GM21367 (cell line): Measurements from ENCODE around the gene MECP2.

ENCODE experiments used
- ATAC-seq: cut with Tn5 transposase; IDR thresholded peaks from one replicate; pipeline ENCODE4 v1.9.1; 2021; ENCODE audit not compliant: unreplicated experiment

MECP2 gene

DNA sequence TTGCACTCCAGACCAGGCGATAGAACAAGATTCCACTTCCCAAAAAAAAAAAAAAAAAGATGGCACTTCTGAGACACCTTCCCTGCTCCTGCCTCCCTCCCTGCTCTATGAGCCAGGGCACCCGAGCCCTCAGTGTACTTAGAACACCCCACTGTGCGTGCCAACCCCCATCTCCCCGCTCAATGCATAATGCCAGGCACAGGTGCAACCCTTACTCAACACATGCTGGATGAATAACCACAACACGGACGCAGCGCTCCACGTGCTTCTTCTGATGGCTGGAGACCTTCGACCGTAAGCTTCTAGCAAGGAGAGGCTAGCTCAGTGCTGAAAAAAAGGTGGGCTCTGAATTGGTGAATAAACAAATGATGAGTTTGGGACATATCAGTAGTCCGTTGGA, 57.9 kb downstream of the MECP2 start:
- ATAC-seq: no peak

- ATAC-seq: no peak
These were observed 58.9 kb downstream of the MECP2 start for GRCh38 chrX:154038656-154039055.

- no peak for ATAC-seq
These were observed 59.8 kb downstream of the MECP2 start for GRCh38 chrX:154037754-154038153.

GRCh38 chrX:154036513-154036912, 61.0 kb downstream of the MECP2 start:
- no peak for ATAC-seq

- ATAC-seq: no peak
These were observed 63.7 kb downstream of the MECP2 start for GRCh38 chrX:154033848-154034247.

DNA sequence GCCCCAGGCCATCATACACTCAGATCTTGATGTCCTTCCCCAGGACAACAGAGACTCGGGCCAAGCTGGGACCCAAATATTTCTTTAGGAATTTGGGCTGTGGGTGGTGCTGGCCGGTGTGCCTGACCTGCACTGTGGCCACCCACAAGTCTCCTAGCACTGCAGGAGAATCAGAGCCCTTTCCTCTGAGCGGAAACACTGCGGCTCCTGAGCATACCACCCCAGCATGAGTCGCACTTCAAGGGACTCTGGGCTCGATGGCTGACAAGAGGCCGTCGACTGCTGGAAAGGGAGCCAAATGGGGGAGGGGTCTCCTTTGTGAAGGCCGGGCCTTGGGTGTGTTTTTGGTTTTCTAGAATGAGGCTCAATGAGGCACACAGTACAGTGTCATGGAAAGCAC, 64.9 kb downstream of the MECP2 start:
- ATAC-seq: no peak

DNA sequence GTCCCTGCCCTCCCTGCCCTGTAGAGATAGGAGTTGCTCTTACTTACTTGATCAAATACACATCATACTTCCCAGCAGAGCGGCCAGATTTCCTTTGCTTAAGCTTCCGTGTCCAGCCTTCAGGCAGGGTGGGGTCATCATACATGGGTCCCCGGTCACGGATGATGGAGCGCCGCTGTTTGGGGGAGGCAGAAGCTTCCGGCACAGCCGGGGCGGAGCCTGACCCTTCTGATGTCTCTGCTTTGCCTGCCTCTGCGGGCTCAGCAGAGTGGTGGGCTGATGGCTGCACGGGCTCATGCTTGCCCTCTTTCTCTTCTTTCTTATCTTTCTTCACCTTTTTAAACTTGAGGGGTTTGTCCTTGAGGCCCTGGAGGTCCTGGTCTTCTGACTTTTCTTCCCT, 65.4 kb downstream of the MECP2 start:
- no peak for ATAC-seq

GRCh38 chrX:154030715-154031305, 66.7 kb downstream of the MECP2 start:
- ATAC-seq: no peak

- no peak for ATAC-seq
These were observed 67.3 kb downstream of the MECP2 start for GRCh38 chrX:154030266-154030665.

GRCh38 chrX:154029439-154029838, 68.1 kb downstream of the MECP2 start:
- no peak for ATAC-seq

- ATAC-seq: no peak
These were observed 68.9 kb downstream of the MECP2 start for GRCh38 chrX:154028502-154029184.

- no peak for ATAC-seq
These were observed 69.5 kb downstream of the MECP2 start for GRCh38 chrX:154027986-154028385.

GRCh38 chrX:154027022-154027402, 70.5 kb downstream of the MECP2 start:
- ATAC-seq: no peak

- no peak for ATAC-seq
These were observed 71.1 kb downstream of the MECP2 start for GRCh38 chrX:154026136-154027021.

DNA sequence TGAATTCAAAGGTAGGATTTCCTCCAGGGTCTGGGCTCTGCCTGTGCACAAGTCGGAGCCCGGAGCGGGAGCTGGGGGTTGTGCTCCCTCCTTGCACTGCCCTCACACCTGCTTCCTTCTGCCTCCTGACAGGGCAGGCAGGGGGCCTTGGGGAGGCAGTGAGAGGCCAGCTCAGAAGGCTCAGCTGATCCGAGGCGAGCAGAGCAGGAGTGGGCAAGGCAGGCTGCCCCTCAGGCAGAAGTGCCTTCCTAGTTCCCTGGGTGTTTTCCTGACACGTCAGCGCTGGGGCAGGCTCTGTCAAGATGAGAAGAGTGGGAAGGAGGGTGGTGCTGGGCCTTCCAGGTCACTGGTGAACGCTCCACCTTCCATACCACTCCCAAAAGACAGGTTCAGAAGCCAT, 72.3 kb downstream of the MECP2 start:
- no peak for ATAC-seq

DNA sequence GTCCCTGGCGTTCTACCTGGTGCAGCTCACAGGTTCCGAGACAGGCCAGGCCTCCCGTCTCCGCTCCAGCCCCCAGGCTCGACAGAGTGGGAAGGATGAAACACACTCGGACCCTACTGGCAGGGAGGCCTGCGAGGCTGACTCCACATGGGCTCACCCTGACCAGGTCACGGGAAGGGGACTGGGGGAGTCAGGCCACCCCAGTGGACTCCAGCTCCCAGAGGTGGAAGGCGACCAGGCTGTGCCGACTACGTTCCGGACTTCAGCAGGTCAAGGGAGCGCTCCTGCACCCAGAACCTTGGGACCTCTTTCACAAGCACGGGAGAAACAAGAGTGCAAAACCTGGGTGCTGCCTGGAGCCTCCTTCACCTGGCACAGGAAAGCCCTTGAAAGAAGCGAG, 73.2 kb downstream of the MECP2 start:
- no peak for ATAC-seq

- ATAC-seq: no peak
These were observed 74.1 kb downstream of the MECP2 start for GRCh38 chrX:154023276-154024000.

DNA sequence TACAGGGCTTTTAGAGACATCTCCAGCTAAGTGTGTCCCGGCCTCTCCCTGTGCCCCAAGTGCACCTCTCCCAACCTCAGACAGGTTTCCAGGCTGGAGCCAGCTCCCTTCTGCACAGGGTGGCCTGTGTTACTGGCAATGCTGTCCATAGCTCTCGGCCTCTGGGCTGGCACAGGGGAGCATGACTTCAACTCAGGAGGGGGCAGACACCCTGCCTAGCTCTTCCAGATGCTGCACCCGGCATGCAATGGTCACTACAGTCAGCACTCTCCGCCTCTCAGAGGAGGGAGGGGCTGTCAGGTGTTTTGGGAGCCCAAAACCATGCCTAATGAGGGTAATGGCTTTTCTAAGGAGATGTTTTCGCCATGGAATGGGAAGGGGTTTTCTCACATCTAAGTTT, 75.4 kb downstream of the MECP2 start:
- no peak for ATAC-seq

DNA sequence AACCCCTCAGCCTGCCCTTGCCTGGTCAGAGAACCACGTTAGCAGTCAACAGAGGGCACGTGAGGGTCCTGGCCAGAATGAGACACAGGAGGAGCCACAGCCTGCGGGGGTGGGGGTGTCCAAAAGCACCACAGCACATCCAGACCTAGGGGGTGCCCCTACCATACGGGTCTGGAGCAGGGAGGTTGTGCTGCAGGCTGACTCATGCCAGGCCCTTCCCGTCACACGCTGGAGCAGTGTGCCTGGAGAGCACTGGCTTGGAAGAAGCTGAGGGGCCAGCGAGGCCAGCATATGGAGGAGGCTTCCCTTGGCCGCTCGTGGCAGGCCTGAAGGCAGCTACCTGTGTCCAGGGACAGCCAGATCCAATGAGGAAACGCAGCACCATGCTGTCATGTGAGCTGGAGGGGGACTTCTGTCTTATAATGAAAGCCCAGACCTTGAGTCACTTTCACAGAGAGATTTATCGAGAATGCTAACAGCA, 76.3 kb downstream of the MECP2 start:
- no peak for ATAC-seq

DNA sequence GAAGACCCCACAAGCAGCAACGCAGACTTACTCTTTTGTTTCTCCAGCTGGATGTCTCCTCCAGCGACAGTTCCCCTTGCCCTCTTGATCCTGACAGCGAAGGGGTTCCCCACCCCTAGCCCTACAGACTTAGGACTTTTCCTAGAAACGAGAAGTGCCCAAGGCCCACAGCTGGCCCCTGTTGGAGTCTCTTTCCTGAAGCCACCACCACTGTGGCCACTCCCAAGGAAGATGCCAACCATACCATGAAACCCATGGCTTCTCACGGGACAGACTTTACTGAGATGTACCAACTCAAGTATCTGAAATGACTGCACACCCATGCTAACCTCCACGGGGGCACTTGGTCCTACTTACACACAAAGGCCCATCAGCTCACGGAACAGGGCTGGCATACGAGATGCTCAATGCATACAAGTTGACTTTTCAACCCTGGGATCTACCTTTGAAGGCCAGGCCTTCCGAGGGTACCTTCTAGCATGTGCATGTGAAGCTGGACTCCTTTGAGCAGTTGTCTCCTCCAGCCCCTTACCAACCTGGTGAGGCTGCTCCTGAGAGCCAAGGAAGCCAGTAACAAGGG, 76.9 kb downstream of the MECP2 start:
- no peak for ATAC-seq
